Mesothelial cell of epicardium (in vitro differentiated cells): ENCODE data around the gene LRCH4. TPM values are rescaled to one million over a fixed set of nuclear protein-coding genes. Genes with fewer than 3 reads are reported as not detected.
A peak's percentile ranks its signal among the peaks of the same experiment; 100 is the strongest.

Source experiments
- DNase-seq, 2 experiments: peaks; one replicate each; pipeline ENCODE4 v3.0.0; 2021; ENCODE audit warnings: low spot score in 2 of 2; ENCODE audit not compliant: unreplicated experiment in 2 of 2
- H3K27ac Mint-ChIP-seq: 2 replicates; pipeline ENCODE4 v1.8.0; 2021; ENCODE audit warnings: mixed read lengths
- H3K27me3 Mint-ChIP-seq: 2 replicates; pipeline ENCODE4 v1.8.0; 2021; ENCODE audit warnings: low read depth, mixed read lengths
- H3K36me3 Mint-ChIP-seq: 2 replicates; pipeline ENCODE4 v1.8.0; 2021; ENCODE audit warnings: mixed read lengths
- H3K4me1 Mint-ChIP-seq: 2 replicates; pipeline ENCODE4 v1.8.0; 2021; ENCODE audit warnings: mixed read lengths
- H3K4me3 Mint-ChIP-seq: 2 replicates; pipeline ENCODE4 v1.8.0; 2021; ENCODE audit warnings: mild to moderate bottlenecking, moderate library complexity, mixed read lengths
- H3K9me3 Mint-ChIP-seq: 2 replicates; pipeline ENCODE4 v1.8.0; 2021; ENCODE audit warnings: mixed read lengths
- CTCF ChIP-seq: fragments of 200-600 bp; sonication (generic); IDR thresholded peaks from one replicate; pipeline ENCODE4 v1.5.0; 2021; ENCODE audit warnings: antibody characterized with exemption; ENCODE audit not compliant: unreplicated experiment
- total RNA-seq: library from RNA; stranded (reverse); gene quantifications from 3 replicates; pipeline ENCODE4 v1.2.1, GENCODE V29; 2021

The LRCH4 gene
- total RNA-seq, 1 donor from 2014 or later, result 127 TPM

DNA sequence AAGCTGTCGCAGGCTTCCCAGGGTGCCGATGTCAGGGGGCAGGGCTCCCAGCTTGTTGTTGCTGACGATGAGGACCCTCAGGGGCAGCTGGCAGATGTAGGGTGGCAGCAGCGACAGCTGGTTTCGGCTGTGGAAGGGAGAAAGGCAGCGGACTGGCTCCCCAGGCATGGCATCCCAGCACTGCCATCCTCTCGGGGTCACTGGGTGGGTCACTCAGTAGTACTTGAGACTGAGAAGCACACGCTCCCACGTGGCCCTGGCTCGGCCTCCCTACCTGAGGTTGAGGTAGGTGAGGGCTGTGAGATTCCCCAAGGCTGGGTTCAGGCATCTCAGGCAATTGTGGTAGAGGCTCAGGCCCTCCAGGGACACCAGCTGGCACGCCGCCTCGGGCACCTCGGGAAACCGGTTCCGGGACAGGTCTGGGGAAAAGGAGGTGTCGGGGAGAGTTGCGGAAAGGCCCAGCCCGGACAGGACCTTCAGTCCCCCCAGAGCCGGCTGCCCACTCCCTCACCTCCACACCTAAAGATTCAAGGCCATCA, 3.8 kb downstream of the LRCH4 start:
- TF ChIP-seq CTCF, result no peak
- no peaks in the 10 kb centered on the region for H3K9me3 Mint-ChIP-seq
- H3K36me3 Mint-ChIP-seq, result no peaks in the 10 kb centered on the region
- DNase-seq, result no peak
- no peaks in the 10 kb centered on the region for H3K27me3 Mint-ChIP-seq
- peaks cover 32% of the 10 kb centered on the region for H3K4me1 Mint-ChIP-seq
- no peak overlapping the region for H3K27ac Mint-ChIP-seq
- H3K4me3 Mint-ChIP-seq, result peak overlapping the region; percentile 24

GRCh38 chr7:100580466-100581283, 5.3 kb downstream of the LRCH4 start:
- Mint-ChIP-seq H3K27me3 (no peaks in the 10 kb centered on the region), H3K36me3 (peaks cover 3% of the 10 kb centered on the region), H3K4me3 (no peak overlapping the region), H3K27ac (no peak overlapping the region), H3K4me1 (peaks cover 32% of the 10 kb centered on the region), H3K9me3 (no peaks in the 10 kb centered on the region)
- DNase-seq, result no peak
- no peak for TF ChIP-seq CTCF

- TF ChIP-seq CTCF, result no peak
- no peak for DNase-seq
Observed at GRCh38 chr7:100578246-100579183, 7.4 kb downstream of the LRCH4 start.

GRCh38 chr7:100577507-100577906, 8.4 kb downstream of the LRCH4 start:
- DNase-seq, result no peak
- H3K36me3 Mint-ChIP-seq, result peaks cover 7% of the 10 kb centered on the region
- no peak for TF ChIP-seq CTCF
- H3K4me3 Mint-ChIP-seq, result no peak overlapping the region
- H3K9me3 Mint-ChIP-seq, result no peaks in the 10 kb centered on the region
- no peaks in the 10 kb centered on the region for H3K27me3 Mint-ChIP-seq
- no peak overlapping the region for H3K27ac Mint-ChIP-seq
- H3K4me1 Mint-ChIP-seq, result peaks cover 4% of the 10 kb centered on the region

More at GRCh38 chr7:100578246-100579183, 7.4 kb downstream of the LRCH4 start:
- Mint-ChIP-seq H3K9me3 (no peaks in the 10 kb centered on the region), H3K27me3 (no peaks in the 10 kb centered on the region), H3K27ac (no peak overlapping the region), H3K4me3 (no peak overlapping the region), H3K4me1 (peaks cover 14% of the 10 kb centered on the region), H3K36me3 (peaks cover 7% of the 10 kb centered on the region)

GRCh38 chr7:100577103-100577502, 8.8 kb downstream of the LRCH4 start:
- H3K27ac Mint-ChIP-seq, result no peak overlapping the region
- H3K4me3 Mint-ChIP-seq, result no peak overlapping the region

More at GRCh38 chr7:100577103-100577502, 8.8 kb downstream of the LRCH4 start:
- Mint-ChIP-seq H3K36me3 (peaks cover 7% of the 10 kb centered on the region), H3K27me3 (no peaks in the 10 kb centered on the region), H3K9me3 (no peaks in the 10 kb centered on the region), H3K4me1 (peaks cover 5% of the 10 kb centered on the region)
- TF ChIP-seq CTCF, result no peak
- no peak for DNase-seq
